ENCODE data around the gene ACSM2B.

GRCh38 chr16:20611975-20612481 lies 35.9 kb upstream of the ACSM2B start:
- TF ChIP-seq CTCF (IDR thresholded peaks at IDR 0.05) (no peak), POLR2A (IDR thresholded peaks at IDR 0.05) (no peak)

Data from uterus (tissue), 2 donors.